MV-4-11 (cell line): ENCODE data around the gene ITPKC.
"Not testable (repeated sequence)": the region's sequence is repeated elsewhere in the genome, so short reads cannot be mapped to it uniquely, and the experiment has no call there.

Experiments
- DNase-seq: peaks from one replicate; lab custom pipeline; 2025; lab: John Stamatoyannopoulos, UW

Gene ITPKC

DNA sequence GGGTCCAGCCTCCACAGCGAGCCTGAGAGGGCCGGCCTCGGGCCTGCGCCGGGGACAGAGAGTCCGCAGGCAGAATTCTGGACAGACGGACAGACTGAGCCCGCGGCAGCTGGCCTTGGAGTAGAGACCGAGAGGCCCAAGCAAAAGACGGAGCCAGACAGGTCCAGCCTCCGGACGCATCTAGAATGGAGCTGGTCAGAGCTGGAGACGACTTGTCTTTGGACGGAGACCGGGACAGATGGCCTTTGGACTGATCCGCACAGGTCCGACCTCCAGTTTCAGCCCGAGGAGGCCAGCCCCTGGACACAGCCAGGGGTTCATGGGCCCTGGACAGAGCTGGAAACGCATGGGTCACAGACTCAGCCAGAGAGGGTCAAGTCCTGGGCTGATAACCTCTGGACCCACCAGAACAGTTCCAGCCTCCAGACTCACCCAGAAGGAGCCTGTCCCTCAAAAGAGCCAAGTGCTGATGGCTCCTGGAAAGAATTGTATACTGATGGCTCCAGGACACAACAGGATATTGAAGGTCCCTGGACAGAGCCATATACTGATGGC, 490 bp downstream of the ITPKC start:
- DNase-seq, result no peak

DNA sequence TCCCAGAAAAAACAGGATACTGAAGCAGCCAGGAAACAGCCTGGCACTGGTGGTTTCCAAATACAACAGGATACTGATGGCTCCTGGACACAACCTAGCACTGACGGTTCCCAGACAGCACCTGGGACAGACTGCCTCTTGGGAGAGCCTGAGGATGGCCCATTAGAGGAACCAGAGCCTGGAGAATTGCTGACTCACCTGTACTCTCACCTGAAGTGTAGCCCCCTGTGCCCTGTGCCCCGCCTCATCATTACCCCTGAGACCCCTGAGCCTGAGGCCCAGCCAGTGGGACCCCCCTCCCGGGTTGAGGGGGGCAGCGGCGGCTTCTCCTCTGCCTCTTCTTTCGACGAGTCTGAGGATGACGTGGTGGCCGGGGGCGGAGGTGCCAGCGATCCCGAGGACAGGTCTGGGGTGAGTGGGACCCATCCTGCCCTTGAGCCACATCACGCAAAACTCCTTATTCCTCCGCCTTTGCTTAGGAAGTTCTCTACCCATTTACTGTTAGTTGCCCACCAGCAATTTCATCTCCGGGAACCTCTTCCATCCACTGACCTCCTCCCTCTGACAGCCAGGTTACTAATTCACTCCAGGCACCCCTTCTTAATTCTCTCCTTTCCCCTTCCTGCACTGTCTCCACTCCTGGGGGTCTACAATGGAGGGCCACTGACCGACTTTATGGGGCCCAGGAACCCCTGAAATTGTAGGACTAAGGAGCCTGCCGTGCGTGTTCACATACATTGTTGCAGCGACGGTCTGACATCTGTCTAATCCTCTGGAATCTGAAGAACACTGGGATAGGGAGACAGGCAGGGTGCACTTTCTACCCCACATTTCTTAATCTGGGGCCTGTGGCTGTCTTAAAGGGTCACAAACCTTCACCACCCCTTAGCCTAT, 1.2 kb downstream of the ITPKC start:
- no peak for DNase-seq

DNA sequence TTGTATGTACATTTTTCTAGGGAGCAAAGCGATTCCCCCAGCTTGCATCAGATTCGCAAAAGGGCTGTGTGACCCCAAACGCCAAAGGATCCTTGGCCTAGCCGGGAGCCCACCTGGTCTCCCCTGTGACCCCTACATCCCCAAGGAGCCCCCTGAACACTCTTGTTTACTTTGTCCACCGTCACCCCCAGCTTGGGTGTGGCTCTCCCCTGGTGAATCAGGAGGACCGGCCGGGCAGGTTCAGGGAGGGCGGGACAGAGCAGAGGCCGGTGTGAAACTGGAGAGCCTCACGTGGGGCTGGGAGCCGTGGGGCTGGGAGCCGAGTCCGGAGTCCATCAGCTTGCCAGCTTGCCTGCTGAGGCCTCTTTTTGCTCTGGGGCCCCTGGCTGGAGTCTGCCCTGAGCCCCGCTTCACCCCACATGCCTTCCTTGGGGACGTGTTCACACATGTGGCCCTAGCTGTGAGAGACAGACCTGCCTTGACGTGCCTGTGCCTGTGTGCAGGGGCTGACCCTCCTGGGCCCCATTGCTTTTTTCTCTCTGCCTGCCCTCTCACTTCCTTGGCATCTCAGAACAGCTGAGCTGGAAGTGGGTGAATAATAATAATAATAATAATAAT, 2.0 kb downstream of the ITPKC start:
- DNase-seq, result no peak

DNA sequence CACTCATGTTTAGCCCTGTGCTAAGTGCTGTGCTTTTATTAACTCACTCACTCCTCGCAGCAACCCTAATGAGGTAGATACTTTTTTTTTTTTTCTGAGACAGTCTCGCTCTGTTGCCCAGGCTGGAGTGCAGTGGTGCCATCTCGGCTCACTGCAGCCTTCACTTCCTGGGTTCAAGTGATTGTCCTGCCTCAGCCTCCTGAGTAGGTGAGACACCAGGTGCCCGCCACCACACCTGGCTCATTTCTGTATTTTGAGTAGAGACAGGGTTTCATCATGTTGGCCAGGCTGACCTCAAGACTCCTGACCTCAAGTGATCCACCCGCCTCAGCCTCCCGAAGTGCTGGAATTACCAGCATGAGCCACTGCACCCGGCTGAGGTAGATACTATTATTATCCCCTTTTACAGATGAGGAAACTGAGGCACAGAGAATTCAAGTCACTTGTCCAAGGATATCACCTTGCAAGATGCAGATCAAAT, 2.5 kb downstream of the ITPKC start:
- DNase-seq, result no peak

DNA sequence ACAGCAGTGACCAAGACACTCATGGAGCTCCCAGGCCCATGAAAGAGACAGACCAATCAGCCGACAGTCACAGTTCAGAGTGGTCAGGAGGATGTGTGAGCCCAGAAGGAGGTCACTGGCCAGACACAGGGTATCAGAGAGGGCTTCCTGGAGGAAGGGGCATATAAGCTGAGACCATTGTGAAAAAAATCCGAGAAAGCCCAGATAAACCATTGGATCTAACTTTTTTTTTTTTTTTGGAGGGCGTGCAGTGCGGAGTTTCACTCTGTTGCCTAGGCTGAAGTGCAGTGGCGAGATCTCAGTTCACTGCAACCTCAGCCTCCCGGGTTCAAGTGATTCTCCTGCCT, 4.2 kb downstream of the ITPKC start:
- no peak for DNase-seq

DNA sequence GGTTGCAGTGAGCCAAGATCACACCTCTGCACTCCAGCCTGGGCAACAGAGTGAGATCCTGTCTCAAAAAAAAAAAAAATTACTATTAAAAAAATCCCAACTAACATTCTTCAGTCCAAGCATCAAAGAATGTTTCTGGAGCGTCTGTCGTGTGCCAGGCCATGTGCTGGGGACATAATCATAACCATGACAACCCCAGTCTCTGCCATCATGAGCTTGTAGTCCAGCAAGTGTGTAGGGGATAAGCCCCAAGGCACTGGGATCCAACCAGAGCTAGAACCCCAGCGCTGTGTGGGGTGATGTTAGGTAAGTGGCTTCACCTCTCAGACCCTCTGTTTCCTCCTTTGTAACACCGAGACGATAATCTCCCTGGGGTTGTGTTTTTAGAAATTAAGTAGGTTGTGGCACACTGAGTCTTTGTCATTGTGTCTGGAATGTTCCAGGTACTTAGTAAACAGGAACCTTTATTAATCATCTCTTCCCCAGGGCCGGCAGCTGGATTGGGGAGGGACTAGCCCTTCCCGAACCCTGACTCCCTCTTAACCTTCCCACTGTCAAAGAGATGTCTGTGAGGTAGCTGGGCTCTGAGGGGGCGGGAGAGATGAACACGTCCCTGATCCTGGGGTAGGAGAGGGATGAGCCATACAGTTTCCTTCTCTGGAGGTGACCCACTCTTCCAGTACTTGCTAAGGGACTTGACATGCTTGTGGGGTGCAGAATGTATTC, 5.2 kb downstream of the ITPKC start:
- no peak for DNase-seq

DNA sequence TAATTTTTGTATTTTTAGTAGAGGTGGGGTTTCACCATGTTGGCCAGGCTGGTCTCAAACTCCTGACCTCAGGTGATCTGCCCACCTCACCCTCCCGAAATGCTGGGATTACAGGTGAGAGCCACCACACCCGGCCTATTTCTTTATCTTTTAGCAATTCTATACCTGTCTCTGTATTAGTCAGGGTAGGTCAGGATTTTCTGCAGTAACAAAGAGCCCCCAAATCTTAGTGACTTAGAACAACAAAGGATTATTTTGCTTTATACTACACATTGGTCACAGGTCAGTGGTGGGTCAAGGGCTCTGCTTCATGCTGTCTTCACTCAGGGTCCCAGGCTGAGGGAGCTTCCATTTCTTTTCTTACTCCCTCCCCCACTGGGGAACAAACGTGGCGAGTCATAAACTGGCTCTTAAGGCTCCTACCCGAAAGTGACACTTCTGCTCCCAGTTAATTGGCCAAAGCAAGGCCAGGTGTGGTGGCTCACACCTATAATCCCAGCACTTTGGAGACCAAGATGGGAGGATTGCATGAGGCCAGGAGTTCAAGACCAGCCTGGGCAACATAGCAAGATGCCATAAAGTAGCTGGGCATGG, 6.8 kb downstream of the ITPKC start:
- DNase-seq, result no peak

DNA sequence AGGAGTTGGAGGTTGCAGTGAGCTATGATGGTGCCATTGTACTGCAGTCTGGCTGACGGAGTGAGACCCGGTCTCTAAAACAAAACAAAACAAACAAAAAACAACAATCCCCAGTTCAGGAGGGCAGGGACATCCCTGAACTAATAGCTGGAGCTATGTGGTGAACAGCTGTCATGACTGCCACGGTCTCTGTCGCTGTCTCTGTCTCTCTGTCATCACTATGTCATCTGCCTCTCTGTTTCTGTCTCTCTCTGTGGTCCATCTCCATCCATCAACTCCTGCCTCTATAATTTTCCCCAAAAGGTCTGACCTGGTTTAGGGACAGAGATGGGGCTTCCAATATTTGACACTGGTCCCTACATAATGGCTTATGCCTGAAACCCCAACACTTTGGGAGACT, 7.4 kb downstream of the ITPKC start:
- DNase-seq, result no peak

DNA sequence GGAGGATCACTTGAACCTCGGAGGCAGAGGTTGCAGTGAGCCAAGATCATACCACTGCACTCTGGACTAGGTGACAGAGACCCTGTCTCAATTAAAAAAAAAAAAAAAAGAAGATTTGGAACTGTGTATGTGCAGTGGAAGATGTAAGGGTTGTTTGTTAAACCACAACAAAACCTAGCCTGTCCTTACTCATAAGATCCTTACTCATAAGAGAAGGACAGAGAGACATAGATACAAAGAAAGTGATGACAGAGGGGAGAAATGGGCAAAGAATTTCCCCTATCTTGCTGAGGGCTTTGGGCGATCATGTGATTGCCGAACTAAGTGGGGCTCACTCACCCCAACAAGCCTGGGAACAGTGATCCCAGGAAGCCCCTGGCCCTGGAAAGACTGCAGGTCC, 7.9 kb downstream of the ITPKC start:
- DNase-seq, result no peak

DNA sequence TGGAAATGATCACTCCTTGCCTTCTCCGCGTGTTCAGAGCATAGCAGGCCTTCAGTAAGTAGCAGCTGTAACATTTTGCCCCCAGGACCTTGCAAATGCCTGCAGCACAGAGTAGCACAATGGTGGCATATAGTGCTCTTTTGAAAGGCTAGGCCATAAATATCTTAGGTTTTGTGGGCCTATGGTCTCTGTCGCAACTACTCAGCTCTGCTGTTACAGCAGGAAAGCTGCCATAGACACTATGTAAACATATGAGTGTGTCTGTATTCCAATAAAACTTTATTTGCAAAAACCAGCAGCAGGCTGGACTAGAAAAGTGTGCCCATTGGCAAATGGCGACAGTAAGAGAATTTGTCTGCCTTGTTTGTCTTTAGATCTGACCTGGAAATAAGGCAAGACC, 9.4 kb downstream of the ITPKC start:
- DNase-seq, result peak; percentile 78

DNA sequence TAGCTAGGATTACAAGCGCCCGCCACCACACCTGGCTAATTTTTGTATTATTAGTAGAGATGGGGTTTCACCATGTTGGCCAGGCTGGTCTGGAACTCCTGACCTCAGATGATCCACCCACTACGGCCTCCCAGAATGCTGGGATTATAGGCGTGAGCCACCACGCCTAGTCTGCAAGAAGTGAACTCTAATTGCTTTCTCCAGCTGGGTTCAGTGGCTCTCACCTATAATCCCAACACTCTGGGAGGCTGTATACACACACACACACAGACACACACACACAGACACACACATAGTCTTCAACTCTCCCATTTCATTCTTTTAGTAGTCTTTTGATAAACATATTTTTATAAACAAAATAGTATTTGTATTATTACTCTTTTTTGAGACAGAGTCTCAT, 13.2 kb downstream of the ITPKC start:
- DNase-seq, result not testable (repeated sequence)

DNA sequence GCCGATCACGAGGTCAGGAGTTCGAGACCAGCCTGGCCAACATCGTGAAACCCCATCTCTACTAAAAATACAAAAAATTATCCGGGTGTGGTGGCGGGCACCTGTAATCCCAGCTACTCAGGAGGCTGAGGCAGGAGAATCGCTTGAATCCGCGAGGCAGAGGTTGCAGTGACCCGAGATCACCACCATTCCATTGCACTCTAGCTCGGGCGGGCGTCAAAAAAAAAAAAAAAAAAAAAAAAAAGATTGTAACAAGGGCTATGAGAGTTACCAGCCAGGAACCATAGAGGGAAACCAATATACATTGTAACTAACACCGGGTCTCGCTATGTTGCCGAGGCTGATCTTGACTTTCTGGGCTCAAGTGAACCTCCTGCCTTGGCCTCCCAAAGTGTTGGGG, 15.4 kb downstream of the ITPKC start:
- DNase-seq, result not testable (repeated sequence)

DNA sequence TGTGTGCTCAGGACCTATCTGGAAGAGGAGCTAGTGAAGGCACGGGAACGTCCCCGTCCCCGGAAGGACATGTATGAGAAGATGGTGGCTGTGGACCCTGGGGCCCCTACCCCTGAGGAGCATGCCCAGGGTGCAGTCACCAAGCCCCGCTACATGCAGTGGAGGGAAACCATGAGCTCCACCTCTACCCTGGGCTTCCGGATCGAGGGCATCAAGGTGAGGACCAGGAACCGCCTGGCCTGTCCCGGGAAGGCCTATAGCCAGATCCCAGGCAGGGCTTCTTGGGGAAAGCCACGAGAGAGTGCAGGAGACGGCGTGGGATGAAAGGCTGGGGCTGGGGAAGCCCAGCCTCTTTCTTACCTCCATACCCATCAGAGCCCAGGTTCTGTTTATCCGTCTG, 16.2 kb downstream of the ITPKC start:
- DNase-seq, result no peak

DNA sequence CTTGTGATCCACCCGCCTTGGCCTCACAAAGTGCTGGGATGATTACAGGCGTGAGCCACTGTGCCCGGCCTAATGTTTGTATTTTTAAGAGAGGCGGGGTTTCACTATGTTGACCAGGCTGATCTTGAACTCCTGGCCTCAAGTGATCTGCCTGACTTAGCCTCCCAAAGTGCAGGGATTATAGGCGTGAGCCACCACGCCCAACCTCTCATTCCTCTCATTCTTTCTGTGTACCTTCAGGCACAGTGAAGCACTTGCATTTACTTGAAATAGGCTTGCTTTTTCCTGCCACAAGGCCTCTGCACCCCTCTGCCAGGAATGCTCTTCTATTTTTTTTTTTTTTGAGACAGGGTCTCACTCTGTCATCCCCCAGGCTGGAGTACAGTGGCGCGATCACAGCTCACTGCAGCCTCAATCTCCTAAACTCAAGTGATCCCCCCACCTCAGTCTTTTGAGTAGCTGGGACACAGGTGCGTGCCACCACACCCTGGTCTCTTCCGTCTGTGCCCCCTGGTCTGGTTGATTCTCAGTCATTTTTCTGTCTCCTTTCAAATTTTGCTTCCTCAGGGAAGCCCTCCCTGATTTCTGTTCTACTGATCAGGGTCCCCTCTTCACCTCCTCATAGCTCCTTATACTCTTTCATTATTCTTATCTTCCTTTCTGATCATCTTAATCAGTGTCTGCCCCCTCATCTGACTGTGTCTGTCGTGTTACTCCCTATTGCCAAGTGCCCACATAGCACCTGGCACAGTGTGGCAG, 18.3 kb downstream of the ITPKC start:
- DNase-seq, result no peak

DNA sequence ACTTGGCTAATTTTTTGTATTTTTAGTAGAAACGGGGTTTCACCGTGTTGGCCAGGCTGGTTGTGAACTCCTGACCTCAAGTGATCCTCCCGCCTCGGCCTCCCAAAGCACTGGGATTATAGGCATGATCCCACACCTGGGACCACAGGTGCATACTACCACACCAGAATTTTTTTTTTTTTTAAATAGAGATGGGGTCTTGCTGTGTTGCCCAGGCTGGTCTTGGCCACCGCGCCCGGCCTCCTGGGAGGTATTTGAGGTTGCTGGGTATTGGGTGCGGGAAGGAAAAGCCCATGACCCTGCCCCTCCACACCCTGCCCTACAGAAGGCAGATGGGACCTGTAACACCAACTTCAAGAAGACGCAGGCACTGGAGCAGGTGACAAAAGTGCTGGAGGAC, 19.7 kb downstream of the ITPKC start:
- no peak for DNase-seq

DNA sequence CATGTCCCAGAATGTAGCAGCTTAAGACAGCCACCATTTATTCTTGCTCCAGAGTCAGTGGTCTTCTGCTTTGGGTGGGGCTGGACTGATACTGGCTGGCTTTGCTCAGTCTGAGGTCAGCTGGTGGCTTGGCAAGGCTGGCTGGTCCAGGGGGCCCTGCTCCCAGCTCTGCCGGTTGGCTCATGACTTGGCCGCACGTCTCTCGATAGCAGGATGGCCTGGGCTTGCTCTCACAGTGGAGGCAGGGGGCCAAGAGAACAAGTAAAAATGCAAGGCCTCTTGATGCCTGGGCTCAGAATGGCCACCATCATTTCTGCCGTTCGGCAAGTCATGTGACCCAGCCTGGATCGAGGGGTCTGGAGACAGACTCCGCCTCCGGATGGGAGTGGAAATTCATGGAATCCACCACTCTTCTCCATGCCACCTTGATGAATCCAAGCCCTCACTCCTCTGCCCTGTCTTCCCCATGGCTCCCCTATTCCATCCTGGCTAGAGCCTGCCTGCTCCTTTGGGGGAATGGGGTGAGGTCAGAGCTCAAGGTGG, 20.3 kb downstream of the ITPKC start:
- DNase-seq, result no peak

DNA sequence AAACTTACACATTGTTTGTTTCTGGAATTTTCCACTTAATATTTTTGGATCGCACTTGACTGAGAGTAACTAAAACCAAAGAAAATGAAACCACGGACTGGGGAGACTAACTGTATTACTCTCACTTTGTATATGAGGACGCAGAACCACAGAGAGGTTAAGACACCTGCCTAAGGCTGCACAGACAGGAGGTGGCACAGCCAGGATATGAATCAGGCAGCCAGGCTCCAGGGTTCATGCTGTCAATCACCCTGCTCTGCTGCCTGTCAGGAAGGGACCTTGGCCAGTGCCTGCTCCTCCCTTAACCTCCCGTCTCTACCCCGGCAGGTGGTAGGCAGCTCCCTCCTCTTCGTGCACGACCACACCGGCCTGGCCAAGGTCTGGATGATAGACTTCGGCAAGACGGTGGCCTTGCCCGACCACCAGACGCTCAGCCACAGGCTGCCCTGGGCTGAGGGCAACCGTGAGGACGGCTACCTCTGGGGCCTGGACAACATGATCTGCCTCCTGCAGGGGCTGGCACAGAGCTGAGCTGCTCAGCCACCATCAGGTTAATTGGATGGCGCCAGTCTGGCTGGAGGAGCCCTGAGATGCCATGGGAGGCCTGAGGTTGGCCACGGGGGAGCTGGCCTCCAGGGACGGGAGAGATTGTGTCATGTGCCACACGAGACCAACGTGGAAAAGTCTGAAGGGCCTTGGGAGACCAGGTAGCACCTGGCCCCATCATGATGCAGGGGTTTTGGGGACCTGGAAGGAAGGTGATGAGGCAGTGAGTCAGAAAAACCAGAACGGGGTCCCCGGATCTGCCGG, 22.3 kb downstream of the ITPKC start:
- DNase-seq, result no peak

DNA sequence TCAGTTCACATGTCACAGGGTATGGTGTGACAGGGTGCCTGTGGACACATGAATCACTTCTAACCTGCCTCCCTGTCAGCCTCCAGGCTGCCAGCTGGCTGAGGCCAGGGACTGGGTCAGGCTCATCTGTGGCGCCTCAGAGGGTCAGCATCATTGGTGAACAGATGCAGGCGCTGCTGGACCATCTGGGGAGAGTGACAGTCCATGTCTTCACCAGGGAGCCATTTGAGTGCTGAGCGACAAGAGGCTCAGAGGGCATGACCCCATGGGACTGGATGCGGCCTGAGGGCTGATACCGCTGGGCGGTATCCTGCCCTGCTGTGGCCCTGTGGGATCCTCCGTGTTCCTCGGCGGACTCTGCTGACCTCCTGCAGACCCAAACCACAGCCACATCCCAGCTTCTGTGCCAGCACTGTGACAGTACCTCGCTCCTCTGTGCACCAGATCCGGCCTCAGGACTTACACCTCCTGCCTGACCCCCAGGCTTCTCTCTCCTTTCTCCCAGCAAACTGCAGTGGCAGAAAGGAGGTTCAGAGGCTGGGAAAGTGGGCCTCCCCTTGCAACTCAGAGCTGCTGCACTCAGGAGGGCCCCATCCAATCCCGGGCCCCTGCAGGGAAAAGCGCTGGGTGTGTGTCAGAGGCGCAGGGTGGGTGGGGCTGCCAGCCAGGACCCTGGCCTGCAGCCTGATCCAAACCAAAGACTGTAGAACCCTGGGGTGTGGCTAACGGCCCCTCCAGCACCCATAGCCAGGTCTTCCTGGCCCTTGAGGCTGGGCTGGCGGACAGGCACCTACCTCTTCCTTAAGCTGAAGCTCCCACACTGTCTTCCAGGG, 23.2 kb downstream of the ITPKC start:
- DNase-seq, result peak; percentile 53

DNA sequence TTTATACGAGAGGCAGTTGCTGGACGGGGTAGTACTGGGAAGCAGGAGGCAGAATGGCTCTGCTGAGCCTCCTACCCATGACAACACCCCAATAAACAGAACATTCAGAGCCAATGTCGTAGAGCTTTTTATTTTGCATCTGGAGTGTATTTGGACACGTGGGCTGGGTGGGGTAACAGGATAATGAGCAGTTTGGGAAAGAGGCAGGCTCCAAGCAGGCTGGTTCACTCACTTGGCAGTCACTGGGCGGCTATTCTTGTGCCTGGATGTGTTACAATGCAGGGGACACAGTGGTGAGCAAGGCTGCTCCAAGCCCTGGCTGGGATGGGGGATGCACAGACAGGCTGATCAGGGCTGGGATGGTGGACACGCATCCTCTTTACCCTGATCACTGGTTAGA, 23.8 kb downstream of the ITPKC start:
- no peak for DNase-seq
